Measurements from ENCODE around the gene RANBP10.
"Not testable (repeated sequence)": the region's sequence is repeated elsewhere in the genome, so short reads cannot be mapped to it uniquely, and the experiment has no call there.

Gene RANBP10

DNA sequence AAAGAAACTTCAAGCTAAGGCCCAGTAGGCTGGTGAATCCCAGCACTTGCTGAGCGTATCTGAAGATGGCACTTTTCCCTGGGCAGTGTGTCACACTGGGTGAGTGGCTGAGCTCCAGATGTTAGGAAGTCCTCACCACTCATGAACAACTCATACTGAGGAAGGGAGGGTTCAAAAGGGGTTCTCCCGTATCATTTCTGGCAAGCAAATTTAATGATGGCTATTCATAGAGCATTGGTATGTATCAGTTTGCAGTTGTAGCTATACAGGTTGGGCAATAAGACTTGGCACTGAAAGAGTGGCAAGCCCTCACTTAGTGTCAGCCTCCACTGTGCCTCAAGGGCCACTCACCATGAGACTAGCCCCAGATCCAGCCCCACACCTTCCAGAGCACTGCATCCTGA lies 98.0 kb downstream of the RANBP10 start:
- DNase-seq, result no peak

DNA sequence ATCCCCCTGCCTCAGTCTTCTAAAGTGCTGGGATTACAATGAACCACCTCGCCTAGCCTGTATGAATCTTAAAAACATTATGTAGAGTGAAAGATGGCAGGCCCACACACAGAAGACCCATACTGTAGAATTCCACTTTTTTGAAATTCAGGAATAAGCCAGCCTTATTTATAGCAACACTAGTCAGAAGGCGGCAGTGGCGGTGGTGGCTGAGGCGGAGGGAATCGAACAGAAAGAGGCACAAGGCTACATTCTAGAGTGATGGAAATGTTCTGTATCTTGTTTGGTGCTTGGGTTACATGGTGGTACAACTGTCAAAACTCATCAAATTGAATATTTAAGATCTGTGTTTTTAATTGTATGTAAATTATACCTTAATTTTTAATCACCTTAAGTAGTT lies 98.6 kb downstream of the RANBP10 start:
- DNase-seq, result no peak

GRCh38 chr16:67707210-67707609 lies 99.2 kb downstream of the RANBP10 start:
- DNase-seq, result no peak

DNA sequence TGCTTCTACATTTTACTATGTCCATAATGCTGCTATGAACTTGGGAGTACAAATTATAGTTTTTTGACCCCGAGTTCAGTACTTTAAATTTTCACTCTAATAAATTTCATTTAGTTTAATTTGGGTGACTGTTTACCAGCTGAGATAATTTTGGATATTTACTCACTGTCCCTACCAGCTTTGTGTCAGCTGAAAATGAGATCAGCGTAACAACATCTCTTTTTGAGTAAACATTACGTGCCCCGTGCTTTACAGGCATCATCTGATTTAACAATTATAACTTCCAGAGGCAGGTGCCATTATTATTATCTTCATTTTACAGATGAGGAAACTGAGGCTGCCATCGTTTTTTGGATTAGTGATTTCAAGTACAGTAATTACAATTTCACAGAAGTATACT lies 102.2 kb downstream of the RANBP10 start:
- DNase-seq, result no peak

GRCh38 chr16:67703626-67704025 lies 102.7 kb downstream of the RANBP10 start:
- DNase-seq, result no peak

DNA sequence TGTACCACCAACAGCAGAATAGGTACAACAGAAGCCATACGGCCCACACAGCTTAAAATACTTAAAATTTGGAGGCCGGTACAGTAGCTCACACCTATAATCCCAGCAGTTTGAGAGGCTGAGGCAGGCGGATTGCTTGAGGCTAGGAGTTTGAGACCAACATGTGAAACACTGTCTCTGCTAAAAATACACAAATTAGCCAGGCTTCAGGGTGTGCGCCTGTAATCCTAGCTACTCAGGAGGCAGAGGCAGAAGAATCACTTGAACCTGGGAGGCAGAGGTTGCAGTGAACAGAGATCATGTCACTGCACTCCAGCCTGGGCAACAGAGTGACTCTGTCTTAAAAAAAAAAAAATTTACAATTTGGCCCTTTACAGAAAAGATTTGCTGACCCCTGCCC lies 104.2 kb downstream of the RANBP10 start:
- no peak for DNase-seq

GRCh38 chr16:67701420-67701819 lies 104.9 kb downstream of the RANBP10 start:
- no peak for DNase-seq

DNA sequence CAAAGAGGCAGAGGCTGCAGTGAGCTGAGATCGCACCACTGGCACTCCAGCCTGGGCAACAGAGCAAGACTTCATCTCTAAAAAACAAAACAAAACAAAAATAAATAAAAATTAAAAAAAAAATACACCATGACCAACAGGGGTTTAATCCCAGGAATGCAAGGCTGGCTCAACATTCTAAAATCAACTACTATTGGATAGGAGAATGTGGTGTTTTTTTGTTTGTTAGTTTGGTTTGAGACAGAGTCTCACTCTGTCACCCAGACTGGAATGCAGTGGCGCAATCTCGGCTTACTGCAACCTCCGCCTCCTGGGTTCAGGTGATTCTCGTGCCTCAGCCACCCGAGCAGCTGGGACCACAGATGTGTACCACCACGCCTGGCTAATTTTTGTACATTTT lies 107.1 kb downstream of the RANBP10 start:
- DNase-seq, result no peak

- no peak for DNase-seq
These were observed 108.8 kb downstream of the RANBP10 start for GRCh38 chr16:67697422-67698185.

DNA sequence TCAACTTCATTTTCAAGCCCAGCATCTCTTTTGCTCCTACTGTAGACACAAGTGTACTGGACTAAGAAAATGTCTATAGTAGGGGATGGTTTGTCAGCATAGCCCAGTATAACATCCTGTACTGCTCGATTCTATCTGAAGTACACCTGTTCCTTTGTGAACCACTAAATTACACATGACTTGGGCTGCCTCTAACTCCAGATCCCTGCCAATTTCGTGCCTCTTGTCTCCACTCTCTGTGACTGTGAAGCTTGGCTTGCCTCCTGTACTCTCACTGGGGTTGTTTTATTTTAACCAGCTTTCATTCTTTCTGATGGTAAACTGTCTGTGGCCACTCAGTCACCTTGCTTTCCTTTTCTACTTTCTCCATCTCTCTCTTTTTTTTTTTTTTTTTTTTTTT lies 111.7 kb downstream of the RANBP10 start:
- no peak for DNase-seq

DNA sequence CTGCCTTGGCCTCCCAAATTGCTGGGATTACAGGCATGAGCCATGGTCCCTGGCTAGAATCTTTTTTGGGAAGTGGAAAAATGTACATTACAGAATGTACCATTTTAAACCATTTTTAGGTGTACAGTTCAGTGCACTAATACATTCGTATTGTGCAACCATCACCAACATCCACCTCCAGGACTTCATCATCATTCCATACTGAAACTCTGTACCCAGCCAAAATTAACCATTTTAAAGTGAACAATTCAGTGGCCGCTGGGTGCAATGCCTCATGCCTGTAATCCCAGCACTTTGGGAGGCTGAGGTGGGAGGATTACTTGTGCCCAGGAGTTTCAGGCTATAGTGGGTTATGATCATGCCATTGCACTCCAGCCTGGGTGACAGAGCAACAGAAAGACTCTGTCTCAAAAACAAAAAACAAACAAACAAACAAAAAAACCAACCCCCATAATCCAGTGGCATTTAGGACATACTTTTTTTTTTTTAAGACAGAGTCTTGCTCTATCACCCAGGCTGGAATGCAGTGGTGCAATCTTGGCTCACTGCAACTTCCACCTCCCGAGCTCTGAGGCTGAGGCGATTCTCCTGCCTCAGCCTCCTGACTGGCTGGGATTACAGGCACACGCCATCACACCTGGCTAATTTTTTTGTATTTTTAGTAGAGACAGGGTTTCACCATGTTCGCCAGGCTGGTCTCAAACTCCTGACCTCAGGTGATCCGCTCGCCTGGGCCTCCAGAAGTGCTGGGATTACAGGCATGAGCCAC lies 112.7 kb downstream of the RANBP10 start:
- not testable (repeated sequence) for DNase-seq

- DNase-seq, result no peak
These were observed 120.8 kb downstream of the RANBP10 start for GRCh38 chr16:67685388-67686112.

GRCh38 chr16:67683767-67684166 lies 122.6 kb downstream of the RANBP10 start:
- no peak for DNase-seq

DNA sequence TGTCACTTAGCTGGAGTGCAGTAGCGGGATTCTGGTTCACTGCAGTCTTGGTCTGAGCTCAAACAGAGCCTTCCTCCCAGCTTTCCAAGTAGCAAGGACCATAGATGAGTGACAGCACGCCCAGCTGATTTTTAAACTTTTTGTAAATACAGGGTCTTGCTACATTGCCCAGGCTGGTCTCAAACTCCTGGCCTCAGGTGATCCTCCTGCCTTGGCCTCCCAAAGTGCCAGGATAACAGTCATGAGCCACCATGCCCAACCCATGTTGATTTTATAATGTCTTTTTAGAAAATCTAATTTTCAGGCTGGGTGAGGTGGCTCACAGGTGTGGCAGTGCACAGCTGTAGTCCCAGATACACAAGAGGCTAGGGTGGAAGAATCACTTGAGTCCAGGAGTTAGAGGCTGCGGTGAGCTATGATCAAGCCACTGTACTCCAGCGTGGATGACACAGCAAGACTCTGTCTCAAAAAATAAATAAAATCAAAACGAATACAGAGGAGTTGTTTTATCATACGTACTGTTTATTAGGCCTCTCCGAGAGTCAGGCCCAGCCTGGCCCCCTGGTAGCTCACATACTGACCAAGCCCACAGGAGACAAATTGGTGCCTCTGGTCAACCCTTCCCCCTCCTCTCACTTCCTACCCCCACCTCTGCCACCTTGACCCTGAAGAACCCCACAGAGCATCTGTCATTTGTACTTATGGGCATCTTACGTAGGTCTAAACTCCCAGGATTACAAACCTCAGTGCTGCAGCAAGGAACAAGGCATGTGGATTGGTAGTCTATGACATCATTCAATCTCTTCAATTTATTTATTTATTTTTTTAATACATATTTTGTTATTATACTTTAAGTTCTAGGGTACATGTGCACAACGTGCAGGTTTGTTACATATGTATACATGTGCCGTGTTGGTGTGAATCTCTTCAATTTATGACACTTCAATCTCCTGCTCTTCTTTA lies 126.1 kb downstream of the RANBP10 start:
- no peak for DNase-seq

DNA sequence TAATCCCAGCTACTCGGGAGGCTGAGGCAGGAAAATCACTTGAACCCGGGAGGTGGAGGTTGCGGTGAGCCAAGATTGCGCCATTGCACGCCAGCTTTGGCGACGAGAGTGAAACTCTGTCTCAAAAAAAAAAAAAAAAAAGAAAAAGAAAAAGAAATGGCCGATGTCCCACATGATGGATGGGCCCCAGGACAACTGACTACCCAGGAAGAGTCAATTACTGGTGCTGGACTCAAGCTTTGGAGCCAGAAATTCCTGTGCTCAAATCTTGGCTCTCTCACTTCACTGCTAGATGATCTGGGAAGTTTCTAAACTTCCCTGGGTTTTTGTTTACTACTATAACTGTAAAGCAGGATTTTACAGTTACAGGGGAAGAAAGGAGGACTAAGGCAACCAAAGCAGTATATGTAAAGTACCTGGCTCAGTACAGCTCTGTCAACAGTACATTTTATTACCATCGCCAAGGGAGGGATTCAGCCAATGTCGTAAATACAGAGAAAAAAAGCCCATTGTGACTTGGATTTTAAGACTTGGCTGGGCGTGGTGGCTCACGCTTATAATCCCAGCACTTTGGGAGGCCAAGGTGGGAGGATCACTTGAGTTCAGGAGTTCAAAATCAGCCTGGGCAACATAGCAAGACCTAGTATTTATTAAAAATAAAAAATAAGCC lies 127.9 kb downstream of the RANBP10 start:
- DNase-seq, result no peak

DNA sequence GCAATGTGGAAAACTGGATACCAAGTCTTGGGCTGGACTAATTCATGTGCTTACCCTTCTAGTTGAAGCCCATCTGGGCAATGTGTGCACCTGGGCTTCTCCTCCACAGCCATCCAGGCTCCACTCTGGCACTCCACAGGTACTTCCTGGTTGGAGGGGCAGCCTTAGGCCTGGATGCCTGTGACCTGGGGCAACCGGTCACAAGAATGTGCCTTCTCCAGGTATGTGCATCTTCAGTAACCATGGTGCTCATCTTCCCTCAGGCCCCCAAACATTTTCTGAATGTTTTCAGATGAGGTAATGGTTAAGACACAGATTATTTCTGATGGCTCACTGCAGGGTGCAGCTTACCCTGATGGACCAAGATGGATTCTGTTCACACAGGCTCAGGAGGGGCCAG lies 128.6 kb downstream of the RANBP10 start:
- no peak for DNase-seq

GRCh38 chr16:67676939-67677338 lies 129.4 kb downstream of the RANBP10 start:
- DNase-seq, result no peak

- DNase-seq, result no peak
These were observed 129.8 kb downstream of the RANBP10 start for GRCh38 chr16:67676516-67676915.

GRCh38 chr16:67675999-67676398 lies 130.4 kb downstream of the RANBP10 start:
- DNase-seq, result no peak

DNA sequence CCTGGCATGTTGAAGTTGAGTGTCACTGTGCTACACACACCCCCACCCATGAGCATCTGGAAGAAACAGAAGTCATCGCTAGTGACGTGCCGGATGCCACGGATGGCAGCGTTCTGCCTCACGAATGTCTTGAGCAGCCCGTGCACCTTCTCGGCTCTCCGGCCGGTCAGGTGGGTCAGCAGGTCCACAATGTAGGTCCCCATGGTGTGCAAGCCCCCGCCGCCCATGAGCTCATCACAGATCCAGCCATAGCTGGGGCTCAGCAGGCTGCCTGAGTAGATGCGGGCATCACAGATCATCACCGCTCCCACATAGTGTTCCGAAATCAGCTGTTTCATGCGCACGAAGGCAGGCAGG lies 130.8 kb downstream of the RANBP10 start:
- DNase-seq, result no peak

DNA sequence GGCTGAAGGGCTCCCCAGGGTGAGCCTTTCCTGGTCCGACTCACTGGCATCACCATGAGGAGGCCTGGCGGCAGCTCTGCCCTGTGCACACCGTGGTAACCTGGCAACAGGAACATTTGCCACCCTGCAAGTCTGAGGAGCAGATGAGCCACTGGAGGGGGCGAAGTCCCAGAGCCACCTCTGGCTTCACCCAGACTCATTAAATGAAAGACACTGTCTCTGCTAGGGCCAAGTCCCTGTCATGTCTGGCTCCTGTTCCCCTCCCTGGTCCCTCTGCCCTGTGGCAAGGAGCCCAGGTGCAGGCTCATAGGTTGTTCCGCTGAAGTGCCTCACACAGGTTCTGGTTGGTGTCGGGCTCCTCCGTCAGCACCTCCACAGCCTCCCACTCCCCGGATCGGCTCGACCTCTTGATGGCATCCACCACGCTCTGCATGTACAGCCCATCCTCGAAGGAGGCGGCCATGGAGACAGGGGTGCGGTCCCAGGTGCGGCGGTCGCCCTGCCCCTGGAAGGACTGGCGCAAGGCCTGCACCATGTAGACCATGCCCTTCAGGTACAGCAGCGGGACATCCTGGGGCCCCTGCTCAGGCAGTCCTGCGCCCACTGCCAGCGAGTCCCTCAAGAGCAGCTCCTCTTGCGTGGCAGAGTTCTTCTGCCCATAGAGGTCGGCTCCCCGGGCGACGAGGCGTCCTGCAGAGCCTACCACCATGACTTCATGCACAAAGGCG lies 131.3 kb downstream of the RANBP10 start:
- DNase-seq, result no peak

Data from fibroblast of upper back skin (primary cell).